ENCODE data around the gene FBXO17.

The FBXO17 gene

DNA sequence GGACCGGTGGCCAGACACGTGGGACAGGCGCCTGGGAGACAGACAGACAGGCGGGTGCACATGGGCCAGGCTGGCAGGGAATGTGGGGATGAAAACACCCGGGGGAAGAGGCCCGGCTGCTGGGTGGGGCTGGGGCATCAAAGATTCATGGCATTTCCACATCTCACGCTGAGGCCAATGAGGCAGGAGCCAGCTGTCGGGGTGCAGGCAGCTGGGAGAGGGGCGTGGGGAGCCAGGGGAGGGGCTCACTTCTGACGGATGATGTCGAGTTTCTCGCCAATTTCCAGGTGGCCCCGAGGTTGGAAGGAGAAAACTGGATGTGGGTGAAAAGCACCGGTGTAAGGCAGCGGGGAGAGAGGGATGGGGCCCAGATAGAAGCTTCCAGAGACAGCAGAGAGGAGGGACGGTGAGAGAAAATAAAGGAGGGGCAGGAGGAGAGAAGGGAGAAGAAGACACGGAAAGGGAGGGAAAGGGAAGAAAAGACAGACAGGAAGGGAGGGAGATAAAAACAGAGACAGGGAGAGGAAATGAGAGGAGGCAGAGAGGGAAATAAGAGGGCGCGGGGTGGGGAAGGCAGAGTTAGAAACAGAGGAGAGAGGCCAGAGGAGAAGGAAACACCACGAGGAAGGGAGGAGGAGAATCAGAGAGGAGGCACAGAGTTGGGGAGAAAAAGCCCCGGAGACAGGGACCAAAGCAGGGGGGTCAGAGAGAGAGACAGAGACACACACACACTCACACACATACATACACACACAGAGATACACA is 55.5 kb downstream of the FBXO17 start:
- H3F3A ChIP-seq (ENCODE audit: insufficient read depth, low read length) = no peaks in the 10 kb centered on the region

DNA sequence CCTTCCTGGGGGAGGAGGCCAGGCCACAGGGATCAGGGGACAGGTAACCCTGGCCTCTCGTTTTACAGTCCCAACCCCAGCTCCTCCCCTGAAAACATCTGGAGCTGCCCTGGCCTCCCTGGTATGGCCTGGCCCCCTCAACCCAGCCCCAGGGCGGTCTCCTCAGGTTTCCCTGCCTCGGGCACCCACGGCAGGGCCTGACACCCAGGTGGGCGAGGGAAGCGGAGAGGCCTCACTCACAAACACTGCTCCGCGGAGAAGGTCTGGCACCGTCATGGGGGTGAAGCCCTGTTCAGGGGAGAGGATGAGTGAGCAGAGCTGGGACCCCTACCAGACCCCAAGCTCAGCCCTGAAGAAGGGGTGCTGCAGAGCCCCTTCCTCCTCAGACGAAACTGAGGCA is 57.0 kb downstream of the FBXO17 start:
- Histone ChIP-seq H3K27me3 (ENCODE audit: insufficient read depth, low read length) (no peaks in the 10 kb centered on the region), H3K9ac (ENCODE audit: low read length) (no peak overlapping the region), H4K20me1 (ENCODE audit: insufficient read depth, low read length) (no peaks in the 10 kb centered on the region), H3K4me1 (ENCODE audit: insufficient read depth, low read length, severe bottlenecking) (no peaks in the 10 kb centered on the region), H3K9me2 (ENCODE audit: low read depth, low read length) (no peaks in the 10 kb centered on the region), H3K9me3 (ENCODE audit: low read length) (no peaks in the 10 kb centered on the region), H3F3A (ENCODE audit: insufficient read depth, low read length) (no peaks in the 10 kb centered on the region), H3K36me3 (ENCODE audit: insufficient read depth, low read length) (peaks cover 17% of the 10 kb centered on the region), H2AFZ (ENCODE audit: low read length) (no peak overlapping the region), H3K27ac (ENCODE audit: low read depth, low read length, poor library complexity, severe bottlenecking) (no peak overlapping the region), H3K4me2 (ENCODE audit: low read length) (no peak overlapping the region), H3K4me3 (ENCODE audit: low read depth, low read length, poor library complexity, severe bottlenecking) (no peak overlapping the region), H3K79me2 (ENCODE audit: insufficient read depth, low read length) (no peaks in the 10 kb centered on the region)
- TF ChIP-seq EZH2 (IDR thresholded peaks at IDR 0.05; ENCODE audit: borderline replicate concordance, low read length) = no peak
- TF ChIP-seq, protein P1, sequence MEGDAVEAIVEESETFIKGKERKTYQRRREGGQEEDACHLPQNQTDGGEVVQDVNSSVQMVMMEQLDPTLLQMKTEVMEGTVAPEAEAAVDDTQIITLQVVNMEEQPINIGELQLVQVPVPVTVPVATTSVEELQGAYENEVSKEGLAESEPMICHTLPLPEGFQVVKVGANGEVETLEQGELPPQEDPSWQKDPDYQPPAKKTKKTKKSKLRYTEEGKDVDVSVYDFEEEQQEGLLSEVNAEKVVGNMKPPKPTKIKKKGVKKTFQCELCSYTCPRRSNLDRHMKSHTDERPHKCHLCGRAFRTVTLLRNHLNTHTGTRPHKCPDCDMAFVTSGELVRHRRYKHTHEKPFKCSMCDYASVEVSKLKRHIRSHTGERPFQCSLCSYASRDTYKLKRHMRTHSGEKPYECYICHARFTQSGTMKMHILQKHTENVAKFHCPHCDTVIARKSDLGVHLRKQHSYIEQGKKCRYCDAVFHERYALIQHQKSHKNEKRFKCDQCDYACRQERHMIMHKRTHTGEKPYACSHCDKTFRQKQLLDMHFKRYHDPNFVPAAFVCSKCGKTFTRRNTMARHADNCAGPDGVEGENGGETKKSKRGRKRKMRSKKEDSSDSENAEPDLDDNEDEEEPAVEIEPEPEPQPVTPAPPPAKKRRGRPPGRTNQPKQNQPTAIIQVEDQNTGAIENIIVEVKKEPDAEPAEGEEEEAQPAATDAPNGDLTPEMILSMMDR (IDR thresholded peaks at IDR 0.05; ENCODE audit: low read length) = no peak

More for the DNA sequence above, 55.5 kb downstream of the FBXO17 start:
- Histone ChIP-seq H3K4me3 (ENCODE audit: low read depth, low read length, poor library complexity, severe bottlenecking) (no peak overlapping the region), H3K9ac (ENCODE audit: low read length) (no peak overlapping the region), H3K4me2 (ENCODE audit: low read length) (no peak overlapping the region), H3K27me3 (ENCODE audit: insufficient read depth, low read length) (no peaks in the 10 kb centered on the region), H3K4me1 (ENCODE audit: insufficient read depth, low read length, severe bottlenecking) (no peaks in the 10 kb centered on the region), H3K9me2 (ENCODE audit: low read depth, low read length) (no peaks in the 10 kb centered on the region), H4K20me1 (ENCODE audit: insufficient read depth, low read length) (no peaks in the 10 kb centered on the region), H2AFZ (ENCODE audit: low read length) (no peak overlapping the region), H3K9me3 (ENCODE audit: low read length) (no peaks in the 10 kb centered on the region), H3K36me3 (ENCODE audit: insufficient read depth, low read length) (peaks cover 27% of the 10 kb centered on the region), H3K27ac (ENCODE audit: low read depth, low read length, poor library complexity, severe bottlenecking) (no peak overlapping the region), H3K79me2 (ENCODE audit: insufficient read depth, low read length) (no peaks in the 10 kb centered on the region)
- TF ChIP-seq EZH2 (IDR thresholded peaks at IDR 0.05; ENCODE audit: borderline replicate concordance, low read length) = no peak
- TF ChIP-seq, protein P1 (IDR thresholded peaks at IDR 0.05; ENCODE audit: low read length) = no peak

DNA sequence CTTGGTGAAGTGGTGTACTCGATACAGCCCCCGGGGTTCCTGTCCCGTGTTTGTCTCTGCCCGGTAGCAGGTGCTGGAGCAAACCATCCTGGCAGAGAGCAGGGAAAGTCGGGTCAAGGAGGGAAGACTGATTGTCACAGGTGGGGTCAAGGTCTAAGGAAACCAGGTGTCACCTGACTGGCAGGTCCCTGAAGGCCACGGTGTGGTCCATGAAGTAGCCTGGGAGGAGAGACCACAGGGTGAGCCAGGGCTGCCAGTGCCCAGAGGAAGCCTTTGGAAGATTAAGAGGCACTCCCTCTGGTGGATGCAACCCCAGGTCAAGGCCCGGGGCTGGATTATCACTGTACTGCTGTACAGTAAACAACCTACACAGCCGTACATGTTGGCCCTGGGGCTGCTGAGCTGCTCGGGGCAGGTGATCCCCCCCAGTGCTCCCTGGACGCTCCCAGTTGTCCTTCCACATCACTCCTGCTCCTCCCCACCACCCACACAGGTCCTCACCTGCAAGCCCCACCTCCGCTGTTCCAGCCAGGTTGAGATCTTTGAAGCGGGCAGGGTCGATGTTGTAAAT is 57.5 kb downstream of the FBXO17 start:
- TF ChIP-seq, protein P1 (IDR thresholded peaks at IDR 0.05; ENCODE audit: low read length) = no peak
- TF ChIP-seq EZH2 (IDR thresholded peaks at IDR 0.05; ENCODE audit: borderline replicate concordance, low read length) = no peak
- H3K9ac ChIP-seq (ENCODE audit: low read length) = no peak overlapping the region
- H3K9me3 ChIP-seq (ENCODE audit: low read length) = no peaks in the 10 kb centered on the region
- no peak overlapping the region for H3K4me3 ChIP-seq (ENCODE audit: low read depth, low read length, poor library complexity, severe bottlenecking)
- H3F3A ChIP-seq (ENCODE audit: insufficient read depth, low read length) = no peaks in the 10 kb centered on the region
- no peak overlapping the region for H3K27ac ChIP-seq (ENCODE audit: low read depth, low read length, poor library complexity, severe bottlenecking)
- H3K4me2 ChIP-seq (ENCODE audit: low read length) = no peak overlapping the region
- H3K9me2 ChIP-seq (ENCODE audit: low read depth, low read length) = no peaks in the 10 kb centered on the region
- no peaks in the 10 kb centered on the region for H3K4me1 ChIP-seq (ENCODE audit: insufficient read depth, low read length, severe bottlenecking)
- peaks cover 17% of the 10 kb centered on the region for H3K36me3 ChIP-seq (ENCODE audit: insufficient read depth, low read length)
- H3K27me3 ChIP-seq (ENCODE audit: insufficient read depth, low read length) = no peaks in the 10 kb centered on the region
- H4K20me1 ChIP-seq (ENCODE audit: insufficient read depth, low read length) = no peaks in the 10 kb centered on the region
- no peaks in the 10 kb centered on the region for H3K79me2 ChIP-seq (ENCODE audit: insufficient read depth, low read length)
- no peak overlapping the region for H2AFZ ChIP-seq (ENCODE audit: low read length)

All from OCI-LY1 (cell line).